Loucy (cell line): Measurements from ENCODE around the gene OVOL3.

Experiments used
- EZH2phosphoT487 ChIP-seq: fragments of 200-600 bp; IDR thresholded peaks from 2 replicates; pipeline ENCODE4 v1.6.1; 2018; ENCODE audit warnings: antibody characterized with exemption, mild to moderate bottlenecking, moderate library complexity, borderline replicate concordance
- TF ChIP-seq, protein P1 (sequence below): fragments of 200-600 bp; sonication (generic); conservative IDR thresholded peaks from 2 replicates; pipeline ENCODE4 v1.5.1; 2014; ENCODE audit warnings: mild to moderate bottlenecking, antibody characterized with exemption, low read length

DNA sequence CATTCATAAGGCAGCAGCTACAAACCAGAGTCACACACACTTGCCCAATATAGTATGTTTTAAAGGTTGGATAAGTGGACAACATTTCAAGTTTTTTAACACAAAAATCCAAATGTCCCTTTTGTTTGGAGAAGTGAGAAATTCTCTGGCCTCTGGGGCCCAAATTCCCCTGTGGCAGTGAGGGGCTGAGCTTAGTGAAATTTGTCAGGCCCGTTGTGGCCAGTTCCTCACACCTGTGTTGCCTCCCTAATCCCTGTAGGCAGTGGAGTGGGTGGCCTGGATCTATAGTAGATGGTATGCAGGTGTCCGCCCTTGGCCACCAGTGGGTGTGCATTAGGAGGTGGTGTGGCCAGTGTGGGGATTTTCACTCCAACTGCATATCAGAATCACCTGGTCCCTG is 49.6 kb upstream of the OVOL3 start:
- TF ChIP-seq, protein P1, sequence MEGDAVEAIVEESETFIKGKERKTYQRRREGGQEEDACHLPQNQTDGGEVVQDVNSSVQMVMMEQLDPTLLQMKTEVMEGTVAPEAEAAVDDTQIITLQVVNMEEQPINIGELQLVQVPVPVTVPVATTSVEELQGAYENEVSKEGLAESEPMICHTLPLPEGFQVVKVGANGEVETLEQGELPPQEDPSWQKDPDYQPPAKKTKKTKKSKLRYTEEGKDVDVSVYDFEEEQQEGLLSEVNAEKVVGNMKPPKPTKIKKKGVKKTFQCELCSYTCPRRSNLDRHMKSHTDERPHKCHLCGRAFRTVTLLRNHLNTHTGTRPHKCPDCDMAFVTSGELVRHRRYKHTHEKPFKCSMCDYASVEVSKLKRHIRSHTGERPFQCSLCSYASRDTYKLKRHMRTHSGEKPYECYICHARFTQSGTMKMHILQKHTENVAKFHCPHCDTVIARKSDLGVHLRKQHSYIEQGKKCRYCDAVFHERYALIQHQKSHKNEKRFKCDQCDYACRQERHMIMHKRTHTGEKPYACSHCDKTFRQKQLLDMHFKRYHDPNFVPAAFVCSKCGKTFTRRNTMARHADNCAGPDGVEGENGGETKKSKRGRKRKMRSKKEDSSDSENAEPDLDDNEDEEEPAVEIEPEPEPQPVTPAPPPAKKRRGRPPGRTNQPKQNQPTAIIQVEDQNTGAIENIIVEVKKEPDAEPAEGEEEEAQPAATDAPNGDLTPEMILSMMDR = no peak
- no peak for TF ChIP-seq EZH2phosphoT487
